ENCODE data around the gene PDCL2. TPM values are rescaled to one million over a fixed set of nuclear protein-coding genes. Genes with fewer than 3 reads are reported as not detected.

PDCL2 gene
- total RNA-seq, 4 donors from 2014 or later: 1.5 TPM; not detected in 3

GRCh38 chr4:55611358-55612059, 19.5 kb upstream of the PDCL2 start:
- Histone ChIP-seq H3K4me3 (no peak overlapping the region), H3K27ac (peak overlapping the region; percentile 59 to 86 (median 85)), H3K9me3 (no peaks in the 10 kb centered on the region), H3K4me1 (peaks cover 15 to 66% (median 15%) of the 10 kb centered on the region in 3 donors), H3K27me3 (no peaks in the 10 kb centered on the region), H3K36me3 (no peaks in the 10 kb centered on the region)
- 60 to 73% methylated on average over 3 of the region's 3 CpGs for WGBS, 2 donors
- TF ChIP-seq CTCF (IDR thresholded peaks at IDR 0.05) (no peak), POLR2A (IDR thresholded peaks at IDR 0.05) (no peak)
- intact Hi-C loops (cut with DNase I): no loop called here
- no peak for DNase-seq

GRCh38 chr4:55610381-55610780, 18.3 kb upstream of the PDCL2 start:
- WGBS, 2 donors: 38 to 57% methylated on average over 2 of the region's 2 CpGs
- no peak overlapping the region for H3K4me3 ChIP-seq

GRCh38 chr4:55609393-55609866, 17.4 kb upstream of the PDCL2 start:
- Histone ChIP-seq H3K4me1 (peaks cover 15 to 59% (median 15%) of the 10 kb centered on the region in 3 donors), H3K27me3 (no peaks in the 10 kb centered on the region), H3K4me3 (peak overlapping the region in 1 of 4 donors; percentile 12), H3K36me3 (peaks cover 0 to 7% (median 0%) of the 10 kb centered on the region in 3 donors), H3K9me3 (no peaks in the 10 kb centered on the region), H3K27ac (peak overlapping the region; percentile 78 to 86 (median 85))
- 23 to 35% methylated on average over 5 to 6 of the region's 6 CpGs for WGBS, 2 donors
- intact Hi-C loops (cut with DNase I): no loop called here
- TF ChIP-seq CTCF (IDR thresholded peaks at IDR 0.05) (no peak), POLR2A (IDR thresholded peaks at IDR 0.05) (no peak)
- no peak for DNase-seq

More at GRCh38 chr4:55610381-55610780, 18.3 kb upstream of the PDCL2 start:
- H3K9me3 ChIP-seq: no peaks in the 10 kb centered on the region
- intact Hi-C loops (cut with DNase I): no loop called here
- TF ChIP-seq CTCF (IDR thresholded peaks at IDR 0.05): no peak
- TF ChIP-seq POLR2A (IDR thresholded peaks at IDR 0.05): no peak
- peak overlapping the region; percentile 78 to 86 (median 85) for H3K27ac ChIP-seq
- H3K4me1 ChIP-seq: peaks cover 15 to 65% (median 15%) of the 10 kb centered on the region in 3 donors
- DNase-seq: no peak
- H3K36me3 ChIP-seq: no peaks in the 10 kb centered on the region
- H3K27me3 ChIP-seq: no peaks in the 10 kb centered on the region

- intact Hi-C loops (cut with DNase I): no loop called here
- Histone ChIP-seq H3K27ac (peak overlapping the region; percentile 68 to 86 (median 76)), H3K9me3 (no peaks in the 10 kb centered on the region), H3K36me3 (peaks cover 0 to 7% (median 0%) of the 10 kb centered on the region in 3 donors), H3K27me3 (no peaks in the 10 kb centered on the region), H3K4me1 (peaks cover 15 to 59% (median 15%) of the 10 kb centered on the region in 3 donors), H3K4me3 (no peak overlapping the region)
- TF ChIP-seq POLR2A (IDR thresholded peaks at IDR 0.05) (no peak), CTCF (IDR thresholded peaks at IDR 0.05) (no peak)
- 25 to 36% methylated on average over 1 of the region's 1 CpG for WGBS, 2 donors
- DNase-seq: no peak
These were observed 16.5 kb upstream of the PDCL2 start for GRCh38 chr4:55608591-55608990.

GRCh38 chr4:55604996-55605395, 13.0 kb upstream of the PDCL2 start:
- H3K4me3 ChIP-seq: no peak overlapping the region
- peaks cover 9 to 28% (median 10%) of the 10 kb centered on the region in 3 donors for H3K4me1 ChIP-seq
- WGBS, 2 donors: 87 to 89% methylated on average over 7 of the region's 7 CpGs
- H3K36me3 ChIP-seq: peaks cover 0 to 7% (median 0%) of the 10 kb centered on the region in 3 donors
- no peaks in the 10 kb centered on the region for H3K9me3 ChIP-seq
- H3K27ac ChIP-seq: no peak overlapping the region
- intact Hi-C loops (cut with DNase I): no loop called here
- no peak for DNase-seq
- H3K27me3 ChIP-seq: no peaks in the 10 kb centered on the region
- TF ChIP-seq CTCF (IDR thresholded peaks at IDR 0.05): no peak
- TF ChIP-seq POLR2A (IDR thresholded peaks at IDR 0.05): no peak

Measured in esophagus squamous epithelium (tissue), 5 donors.